HepG2 (cell line): ENCODE data around the gene COL18A1. TPM values are rescaled to one million over a fixed set of nuclear protein-coding genes. Genes with fewer than 3 reads are reported as not detected.
A peak's percentile ranks its signal among the peaks of the same experiment; 100 is the strongest.

Source experiments
- AFF4 ChIP-seq: sonication (generic); formaldehyde crosslinking; IDR thresholded peaks from 2 replicates; pipeline ENCODE4 v1.4.0; 2020; ENCODE audit warnings: missing genetic modification reagents
- CERS6 ChIP-seq: sonication (generic); formaldehyde crosslinking; IDR thresholded peaks from 2 replicates; pipeline ENCODE4 v1.5.0; 2020; ENCODE audit warnings: missing genetic modification reagents
- ESRRA ChIP-seq: sonication (generic); formaldehyde crosslinking; IDR thresholded peaks from 2 replicates; pipeline ENCODE4 v1.5.1; 2020; ENCODE audit warnings: mild to moderate bottlenecking, low read depth, missing genetic modification reagents
- JDP2 ChIP-seq: sonication (generic); formaldehyde crosslinking; IDR thresholded peaks from 2 replicates; pipeline ENCODE4 v1.8.1; 2022; ENCODE audit warnings: missing genetic modification reagents, borderline replicate concordance
- JUND ChIP-seq: sonication (generic); formaldehyde crosslinking; IDR thresholded peaks from 2 replicates; pipeline ENCODE4 v1.8.0; 2022; ENCODE audit warnings: mild to moderate bottlenecking, missing genetic modification reagents
- MTA3 ChIP-seq: sonication (generic); formaldehyde crosslinking; IDR thresholded peaks from 2 replicates; pipeline ENCODE4 v1.4.0; 2020; ENCODE audit warnings: missing genetic modification reagents
- MXI1 ChIP-seq: IDR thresholded peaks from 3 replicates; pipeline ENCODE4 v1.6.1; 2012; ENCODE audit warnings: low read depth, low read length, inconsistent platforms, borderline replicate concordance
- PBX3 ChIP-seq: sonication (generic); formaldehyde crosslinking; IDR thresholded peaks from 2 replicates; pipeline ENCODE4 v1.8.1; 2023; ENCODE audit warnings: missing genetic modification reagents, inconsistent platforms, borderline replicate concordance
- SPEN ChIP-seq: sonication (generic); formaldehyde crosslinking; IDR thresholded peaks from 2 replicates; pipeline ENCODE4 v1.5.1; 2020; ENCODE audit warnings: low read depth, mild to moderate bottlenecking, missing genetic modification reagents
- ZBTB34 ChIP-seq: sonication (generic); formaldehyde crosslinking; IDR thresholded peaks from 2 replicates; pipeline ENCODE4 v1.8.0; 2022; ENCODE audit warnings: mild to moderate bottlenecking, missing genetic modification reagents
- ZBTB46 ChIP-seq: sonication (generic); formaldehyde crosslinking; IDR thresholded peaks from 2 replicates; pipeline ENCODE4 v1.4.0; 2020; ENCODE audit warnings: mild to moderate bottlenecking, missing genetic modification reagents, borderline replicate concordance
- ZIK1 ChIP-seq: sonication (generic); formaldehyde crosslinking; IDR thresholded peaks from 2 replicates; pipeline ENCODE4 v1.5.0; 2020; ENCODE audit warnings: mild to moderate bottlenecking, low read depth, missing genetic modification reagents, borderline replicate concordance
- ZNF687 ChIP-seq: sonication (generic); formaldehyde crosslinking; IDR thresholded peaks from 2 replicates; pipeline ENCODE4 v1.5.1; 2020; ENCODE audit warnings: mild to moderate bottlenecking, missing genetic modification reagents, moderate library complexity
- ZNF761 ChIP-seq: sonication (generic); formaldehyde crosslinking; conservative IDR thresholded peaks from 2 replicates; pipeline ENCODE4 v1.4.0; 2020; ENCODE audit warnings: mild to moderate bottlenecking, missing genetic modification reagents
- polyA plus RNA-seq, 8 experiments: library from polyadenylated mRNA; depleted of rRNA in 3 of 8; stranded (reverse) in 7 of 8; unstranded in 1 of 8; fragments of >200 nt; fragmentation: Illumina TruSeq in 4 of 8; extraction: Trizol in 4 of 8; gene quantifications; 2 replicates each; pipeline versions ENCODE4 v1.2.1 to v1.2.3, GENCODE V29; 2011 to 2016; ENCODE audit warnings: low read depth in 4 of 8, missing spikeins in 1 of 8, mixed read lengths in 1 of 8; ENCODE audit not compliant: insufficient read depth in 1 of 8
- total RNA-seq, 5 experiments: library from RNA; depleted of rRNA; stranded (reverse); fragments of >200 nt; fragmentation: Illumina TruSeq; extraction: Trizol; gene quantifications; 2 replicates each; pipeline ENCODE4 v1.2.3, GENCODE V29; 2016; ENCODE audit warnings: low read depth in 1 of 5

Gene COL18A1
- total and polyA plus RNA-seq, 2 of the 13 experiments (the other 11 are each of a cell fraction or from before 2014, with no cell fraction given): 79.0 to 102 TPM

GRCh38 chr21:45357436-45358260 lies 47.3 kb upstream of the COL18A1 start (continued):
- TF ChIP-seq ZNF687 (peak; percentile 50; the same call in 1 of the 2 replicates), ZBTB46 (CRISPR knock-in tag) (no peak), MXI1 (no peak), JUND (CRISPR knock-in tag) (no peak), CERS6 (CRISPR knock-in tag) (no peak), AFF4 (CRISPR knock-in tag) (no peak), ZNF761 (CRISPR knock-in tag) (no peak), PBX3 (no peak), MTA3 (CRISPR knock-in tag) (no peak), ZIK1 (no peak), JDP2 (CRISPR knock-in tag) (no peak), ZBTB34 (CRISPR knock-in tag) (no peak), SPEN (0 out of 2 replicates have a peak, but pooled peaks have one; percentile 15), ESRRA (CRISPR knock-in tag) (no peak)
